Measurements from ENCODE around the gene PGRMC1.

PGRMC1 gene

GRCh38 chrX:119231936-119232445 is 4.1 kb upstream of the PGRMC1 start:
- Histone ChIP-seq H3K79me2 (ENCODE audit: control insufficient read depth, insufficient read depth, low read length, unreplicated experiment) (peaks cover 8% of the 10 kb centered on the region), H3K36me3 (ENCODE audit: insufficient read depth, low read length) (no peaks in the 10 kb centered on the region), H3K27ac (ENCODE audit: low read depth, low read length) (no peak overlapping the region), H3K4me1 (ENCODE audit: control insufficient read depth, insufficient read depth, low read length, unreplicated experiment) (peaks cover 14% of the 10 kb centered on the region), H3K4me3 (ENCODE audit: low read depth, low read length) (no peak overlapping the region), H2AFZ (ENCODE audit: low read length, unreplicated experiment) (no peak overlapping the region), H3K27me3 (ENCODE audit: insufficient read depth, low read length) (no peaks in the 10 kb centered on the region)

- Histone ChIP-seq H3K4me3 (ENCODE audit: low read depth, low read length) (peak overlapping the region; percentile 98), H3K27me3 (ENCODE audit: insufficient read depth, low read length) (no peaks in the 10 kb centered on the region), H3K4me1 (ENCODE audit: control insufficient read depth, insufficient read depth, low read length, unreplicated experiment) (peaks cover 11% of the 10 kb centered on the region), H3K36me3 (ENCODE audit: insufficient read depth, low read length) (no peaks in the 10 kb centered on the region), H2AFZ (ENCODE audit: low read length, unreplicated experiment) (peak overlapping the region; percentile 83), H3K79me2 (ENCODE audit: control insufficient read depth, insufficient read depth, low read length, unreplicated experiment) (peaks cover 34% of the 10 kb centered on the region), H3K27ac (ENCODE audit: low read depth, low read length) (no peak overlapping the region)
Measured at GRCh38 chrX:119235051-119235511, 1.0 kb upstream of the PGRMC1 start.

- no peaks in the 10 kb centered on the region for H3K27me3 ChIP-seq (ENCODE audit: insufficient read depth, low read length)
- peak overlapping the region; percentile 61; the same call in 1 of the 2 replicates for H3K27ac ChIP-seq (ENCODE audit: low read depth, low read length)
- peaks cover 48% of the 10 kb centered on the region for H3K79me2 ChIP-seq (ENCODE audit: control insufficient read depth, insufficient read depth, low read length, unreplicated experiment)
- H3K4me1 ChIP-seq (ENCODE audit: control insufficient read depth, insufficient read depth, low read length, unreplicated experiment): peaks cover 22% of the 10 kb centered on the region
- peaks cover 4% of the 10 kb centered on the region; the same call in 1 of the 2 replicates for H3K36me3 ChIP-seq (ENCODE audit: insufficient read depth, low read length)
- H2AFZ ChIP-seq (ENCODE audit: low read length, unreplicated experiment): peak overlapping the region; percentile 25
- H3K4me3 ChIP-seq (ENCODE audit: low read depth, low read length): peak overlapping the region; percentile 98
Measured at GRCh38 chrX:119236623-119237561, 807 bp downstream of the PGRMC1 start.

- H3K27me3 ChIP-seq (ENCODE audit: insufficient read depth, low read length): no peaks in the 10 kb centered on the region
- peak overlapping the region; percentile 61 for H3K27ac ChIP-seq (ENCODE audit: low read depth, low read length)
- H3K4me3 ChIP-seq (ENCODE audit: low read depth, low read length): peak overlapping the region; percentile 98
- H3K79me2 ChIP-seq (ENCODE audit: control insufficient read depth, insufficient read depth, low read length, unreplicated experiment): peaks cover 55% of the 10 kb centered on the region
- peaks cover 22% of the 10 kb centered on the region for H3K4me1 ChIP-seq (ENCODE audit: control insufficient read depth, insufficient read depth, low read length, unreplicated experiment)
- H3K36me3 ChIP-seq (ENCODE audit: insufficient read depth, low read length): peaks cover 4% of the 10 kb centered on the region; the same call in 1 of the 2 replicates
- H2AFZ ChIP-seq (ENCODE audit: low read length, unreplicated experiment): no peak overlapping the region
Measured at GRCh38 chrX:119237562-119237942, 1.5 kb downstream of the PGRMC1 start.

GRCh38 chrX:119238557-119238956 is 2.5 kb downstream of the PGRMC1 start:
- H3K27ac ChIP-seq (ENCODE audit: low read depth, low read length): peak overlapping the region; percentile 61
- H3K27me3 ChIP-seq (ENCODE audit: insufficient read depth, low read length): no peaks in the 10 kb centered on the region
- H2AFZ ChIP-seq (ENCODE audit: low read length, unreplicated experiment): no peak overlapping the region
- peaks cover 13% of the 10 kb centered on the region; the same call in 1 of the 2 replicates for H3K36me3 ChIP-seq (ENCODE audit: insufficient read depth, low read length)
- peak overlapping the region; percentile 98 for H3K4me3 ChIP-seq (ENCODE audit: low read depth, low read length)
- H3K79me2 ChIP-seq (ENCODE audit: control insufficient read depth, insufficient read depth, low read length, unreplicated experiment): peaks cover 58% of the 10 kb centered on the region
- peaks cover 22% of the 10 kb centered on the region for H3K4me1 ChIP-seq (ENCODE audit: control insufficient read depth, insufficient read depth, low read length, unreplicated experiment)

GRCh38 chrX:119240356-119240755 is 4.3 kb downstream of the PGRMC1 start:
- Histone ChIP-seq H3K27ac (ENCODE audit: low read depth, low read length) (peak overlapping the region; percentile 61), H2AFZ (ENCODE audit: low read length, unreplicated experiment) (no peak overlapping the region), H3K4me1 (ENCODE audit: control insufficient read depth, insufficient read depth, low read length, unreplicated experiment) (peaks cover 22% of the 10 kb centered on the region), H3K27me3 (ENCODE audit: insufficient read depth, low read length) (no peaks in the 10 kb centered on the region), H3K79me2 (ENCODE audit: control insufficient read depth, insufficient read depth, low read length, unreplicated experiment) (peaks cover 58% of the 10 kb centered on the region), H3K4me3 (ENCODE audit: low read depth, low read length) (peak overlapping the region; percentile 24; the same call in 1 of the 2 replicates), H3K36me3 (ENCODE audit: insufficient read depth, low read length) (peaks cover 28% of the 10 kb centered on the region; the same call in 1 of the 2 replicates)

- Histone ChIP-seq H3K36me3 (ENCODE audit: insufficient read depth, low read length) (peaks cover 22% of the 10 kb centered on the region; the same call in 1 of the 2 replicates), H3K4me1 (ENCODE audit: control insufficient read depth, insufficient read depth, low read length, unreplicated experiment) (no peaks in the 10 kb centered on the region), H3K4me3 (ENCODE audit: low read depth, low read length) (no peak overlapping the region), H3K27me3 (ENCODE audit: insufficient read depth, low read length) (no peaks in the 10 kb centered on the region), H3K79me2 (ENCODE audit: control insufficient read depth, insufficient read depth, low read length, unreplicated experiment) (peaks cover 1% of the 10 kb centered on the region), H3K27ac (ENCODE audit: low read depth, low read length) (no peak overlapping the region), H2AFZ (ENCODE audit: low read length, unreplicated experiment) (no peak overlapping the region)
Measured at GRCh38 chrX:119247702-119248101, 11.6 kb downstream of the PGRMC1 start.

GRCh38 chrX:119249891-119250290 is 13.8 kb downstream of the PGRMC1 start:
- no peaks in the 10 kb centered on the region for H3K79me2 ChIP-seq (ENCODE audit: control insufficient read depth, insufficient read depth, low read length, unreplicated experiment)
- no peaks in the 10 kb centered on the region for H3K4me1 ChIP-seq (ENCODE audit: control insufficient read depth, insufficient read depth, low read length, unreplicated experiment)
- H3K36me3 ChIP-seq (ENCODE audit: insufficient read depth, low read length): peaks cover 2% of the 10 kb centered on the region; the same call in 1 of the 2 replicates
- H2AFZ ChIP-seq (ENCODE audit: low read length, unreplicated experiment): no peak overlapping the region
- H3K4me3 ChIP-seq (ENCODE audit: low read depth, low read length): no peak overlapping the region
- no peak overlapping the region for H3K27ac ChIP-seq (ENCODE audit: low read depth, low read length)
- no peaks in the 10 kb centered on the region for H3K27me3 ChIP-seq (ENCODE audit: insufficient read depth, low read length)

- H3K27ac ChIP-seq (ENCODE audit: low read depth, low read length): no peak overlapping the region
- no peaks in the 10 kb centered on the region for H3K27me3 ChIP-seq (ENCODE audit: insufficient read depth, low read length)
- no peak overlapping the region for H2AFZ ChIP-seq (ENCODE audit: low read length, unreplicated experiment)
- no peak overlapping the region for H3K4me3 ChIP-seq (ENCODE audit: low read depth, low read length)
- H3K36me3 ChIP-seq (ENCODE audit: insufficient read depth, low read length): no peaks in the 10 kb centered on the region
- no peaks in the 10 kb centered on the region for H3K79me2 ChIP-seq (ENCODE audit: control insufficient read depth, insufficient read depth, low read length, unreplicated experiment)
- no peaks in the 10 kb centered on the region for H3K4me1 ChIP-seq (ENCODE audit: control insufficient read depth, insufficient read depth, low read length, unreplicated experiment)
Measured at GRCh38 chrX:119251386-119251785, 15.3 kb downstream of the PGRMC1 start.

GRCh38 chrX:119252716-119253115 is 16.6 kb downstream of the PGRMC1 start:
- Histone ChIP-seq H3K79me2 (ENCODE audit: control insufficient read depth, insufficient read depth, low read length, unreplicated experiment) (no peaks in the 10 kb centered on the region), H3K27ac (ENCODE audit: low read depth, low read length) (no peak overlapping the region), H2AFZ (ENCODE audit: low read length, unreplicated experiment) (no peak overlapping the region), H3K4me3 (ENCODE audit: low read depth, low read length) (no peak overlapping the region), H3K36me3 (ENCODE audit: insufficient read depth, low read length) (no peaks in the 10 kb centered on the region), H3K27me3 (ENCODE audit: insufficient read depth, low read length) (peaks cover 6% of the 10 kb centered on the region; the same call in 1 of the 2 replicates), H3K4me1 (ENCODE audit: control insufficient read depth, insufficient read depth, low read length, unreplicated experiment) (no peaks in the 10 kb centered on the region)
